SU-DHL-6 (cell line): Measurements from ENCODE around the gene ERP27.

Source experiments
- H2AFZ ChIP-seq: fragments of 200-600 bp; sonication (generic); 2 replicates; pipeline ENCODE4 v1.6.1; 2014; ENCODE audit warnings: low read depth, mild to moderate bottlenecking, moderate library complexity, mixed read lengths, antibody characterized with exemption, low read length; ENCODE audit not compliant: severe bottlenecking
- H3F3A ChIP-seq: fragments of 200-600 bp; shearing (Covaris generic); 2 replicates; pipeline ENCODE4 v1.6.0; 2016; ENCODE audit warnings: antibody characterized with exemption, mild to moderate bottlenecking; ENCODE audit not compliant: insufficient read depth
- H3K27ac ChIP-seq: fragments of 200-600 bp; sonication (generic); 2 replicates; pipeline ENCODE4 v1.5.1; 2016; ENCODE audit warnings: low read depth, mild to moderate bottlenecking, low read length, moderate library complexity, mixed read lengths
- H3K27me3 ChIP-seq: fragments of 200-600 bp; sonication (generic), shearing (Covaris generic); 2 replicates; pipeline ENCODE4 v1.6.0; 2014; ENCODE audit warnings: mild to moderate bottlenecking, low read length
- H3K36me3 ChIP-seq: fragments of 200-600 bp; sonication (generic); 2 replicates; pipeline ENCODE4 v1.6.1; 2014; ENCODE audit warnings: mild to moderate bottlenecking, low read length, mixed read lengths
- H3K4me2 ChIP-seq: fragments of 300-600, 200-600 bp; shearing (Covaris generic), sonication (generic); 2 replicates; pipeline ENCODE4 v1.6.0; 2014; ENCODE audit warnings: low read length, low read depth, mild to moderate bottlenecking; ENCODE audit not compliant: poor library complexity, severe bottlenecking
- H3K4me3 ChIP-seq: fragments of 200-600 bp; sonication (generic); 2 replicates; pipeline ENCODE4 v1.5.1; 2014; ENCODE audit warnings: antibody characterized with exemption, low read length, mild to moderate bottlenecking, mixed read lengths; ENCODE audit not compliant: insufficient read depth, poor library complexity, severe bottlenecking
- H3K79me2 ChIP-seq: fragments of 200-600 bp; sonication (generic); 2 replicates; pipeline ENCODE4 v1.6.1; 2014; ENCODE audit warnings: mild to moderate bottlenecking, low read length, moderate library complexity; ENCODE audit not compliant: insufficient read depth
- H3K9ac ChIP-seq: fragments of 200-600 bp; sonication (generic); 2 replicates; pipeline ENCODE4 v1.7.0; 2014; ENCODE audit warnings: mild to moderate bottlenecking, low read length
- H3K9me2 ChIP-seq: fragments of 200-600 bp; sonication (generic); replicated peaks from 2 replicates; pipeline ENCODE4 v1.6.1; 2014; ENCODE audit warnings: low read length; ENCODE audit not compliant: insufficient read depth
- H3K9me3 ChIP-seq: fragments of 200-600 bp; sonication (generic); 2 replicates; pipeline ENCODE4 v1.6.1; 2014; ENCODE audit warnings: low read length, mixed read lengths; ENCODE audit not compliant: insufficient read depth
- H4K20me1 ChIP-seq: fragments of 200-600 bp; sonication (generic); 2 replicates; pipeline ENCODE4 v1.6.1; 2014; ENCODE audit warnings: low read depth, mild to moderate bottlenecking, antibody characterized with exemption, low read length, moderate library complexity, mixed read lengths
- EZH2phosphoT487 ChIP-seq: fragments of 200-600 bp; sonication (generic), shearing (Covaris generic); conservative IDR thresholded peaks from 2 replicates; pipeline ENCODE4 v1.6.1; 2018; ENCODE audit warnings: mild to moderate bottlenecking, antibody characterized with exemption, low read length, moderate library complexity, mixed read lengths
- TF ChIP-seq, protein P1 (sequence below): fragments of 200-600 bp; sonication (generic); IDR thresholded peaks from one replicate; pipeline ENCODE4 v1.5.1; 2017; ENCODE audit warnings: antibody characterized with exemption, mild to moderate bottlenecking, low read length, moderate library complexity; ENCODE audit not compliant: insufficient read depth, poor library complexity, severe bottlenecking

Gene ERP27

DNA sequence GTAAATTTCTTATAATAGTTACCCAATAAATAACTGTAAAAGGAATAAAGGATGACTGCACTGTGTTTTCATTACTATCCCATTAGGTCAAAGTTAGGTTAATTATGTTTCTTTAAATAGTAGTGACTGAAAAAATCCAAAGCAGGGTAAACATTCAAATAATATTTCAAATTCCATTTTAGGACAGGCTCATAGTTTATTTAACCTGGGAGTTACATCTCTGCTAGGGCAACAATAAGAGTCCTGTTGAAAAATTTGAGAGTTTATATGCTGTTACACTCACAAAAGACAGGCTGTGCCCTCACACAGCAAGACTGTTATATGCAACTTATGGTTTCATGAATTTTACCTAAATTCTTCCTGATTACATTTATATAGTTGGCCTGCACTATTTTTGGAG, 8.0 kb downstream of the ERP27 start:
- Histone ChIP-seq H3K9me3 (no peaks in the 10 kb centered on the region), H3K36me3 (no peaks in the 10 kb centered on the region), H3K4me3 (no peak overlapping the region), H3K79me2 (no peaks in the 10 kb centered on the region), H3K9me2 (no peaks in the 10 kb centered on the region), H3K4me2 (no peak overlapping the region), H4K20me1 (no peaks in the 10 kb centered on the region), H2AFZ (no peak overlapping the region), H3F3A (no peaks in the 10 kb centered on the region), H3K9ac (no peak overlapping the region), H3K27ac (no peak overlapping the region), H3K27me3 (no peaks in the 10 kb centered on the region)
- no peak for TF ChIP-seq EZH2phosphoT487
- TF ChIP-seq, protein P1, sequence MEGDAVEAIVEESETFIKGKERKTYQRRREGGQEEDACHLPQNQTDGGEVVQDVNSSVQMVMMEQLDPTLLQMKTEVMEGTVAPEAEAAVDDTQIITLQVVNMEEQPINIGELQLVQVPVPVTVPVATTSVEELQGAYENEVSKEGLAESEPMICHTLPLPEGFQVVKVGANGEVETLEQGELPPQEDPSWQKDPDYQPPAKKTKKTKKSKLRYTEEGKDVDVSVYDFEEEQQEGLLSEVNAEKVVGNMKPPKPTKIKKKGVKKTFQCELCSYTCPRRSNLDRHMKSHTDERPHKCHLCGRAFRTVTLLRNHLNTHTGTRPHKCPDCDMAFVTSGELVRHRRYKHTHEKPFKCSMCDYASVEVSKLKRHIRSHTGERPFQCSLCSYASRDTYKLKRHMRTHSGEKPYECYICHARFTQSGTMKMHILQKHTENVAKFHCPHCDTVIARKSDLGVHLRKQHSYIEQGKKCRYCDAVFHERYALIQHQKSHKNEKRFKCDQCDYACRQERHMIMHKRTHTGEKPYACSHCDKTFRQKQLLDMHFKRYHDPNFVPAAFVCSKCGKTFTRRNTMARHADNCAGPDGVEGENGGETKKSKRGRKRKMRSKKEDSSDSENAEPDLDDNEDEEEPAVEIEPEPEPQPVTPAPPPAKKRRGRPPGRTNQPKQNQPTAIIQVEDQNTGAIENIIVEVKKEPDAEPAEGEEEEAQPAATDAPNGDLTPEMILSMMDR: no peak

DNA sequence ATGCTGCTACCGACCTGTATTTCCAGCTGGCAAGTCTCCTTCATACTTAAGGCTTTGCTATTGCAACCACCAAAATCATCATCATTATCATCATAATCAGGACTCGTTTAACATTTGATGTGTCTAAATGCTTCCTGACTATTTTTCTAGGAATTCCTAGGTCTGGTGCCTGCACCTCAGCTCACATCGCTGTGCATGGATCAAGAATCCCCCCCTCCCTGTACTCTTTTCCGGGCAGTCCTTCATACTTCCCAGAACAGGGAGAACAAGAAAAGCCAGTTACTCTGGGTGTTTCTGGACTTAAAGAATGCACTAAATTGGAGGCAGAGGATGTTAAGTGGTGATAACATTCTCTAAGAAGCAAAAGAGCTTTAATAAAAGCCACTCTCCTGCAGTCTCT, 9.4 kb downstream of the ERP27 start:
- H3K4me2 ChIP-seq: no peak overlapping the region
- H4K20me1 ChIP-seq: no peaks in the 10 kb centered on the region
- H3F3A ChIP-seq: no peaks in the 10 kb centered on the region
- H3K9ac ChIP-seq: no peak overlapping the region
- H2AFZ ChIP-seq: no peak overlapping the region
- no peak overlapping the region for H3K4me3 ChIP-seq
- no peaks in the 10 kb centered on the region for H3K36me3 ChIP-seq
- H3K79me2 ChIP-seq: no peaks in the 10 kb centered on the region
- no peaks in the 10 kb centered on the region for H3K9me3 ChIP-seq
- H3K27me3 ChIP-seq: no peaks in the 10 kb centered on the region
- no peak overlapping the region for H3K27ac ChIP-seq
- TF ChIP-seq, protein P1: no peak
- TF ChIP-seq EZH2phosphoT487: no peak
- no peaks in the 10 kb centered on the region for H3K9me2 ChIP-seq

DNA sequence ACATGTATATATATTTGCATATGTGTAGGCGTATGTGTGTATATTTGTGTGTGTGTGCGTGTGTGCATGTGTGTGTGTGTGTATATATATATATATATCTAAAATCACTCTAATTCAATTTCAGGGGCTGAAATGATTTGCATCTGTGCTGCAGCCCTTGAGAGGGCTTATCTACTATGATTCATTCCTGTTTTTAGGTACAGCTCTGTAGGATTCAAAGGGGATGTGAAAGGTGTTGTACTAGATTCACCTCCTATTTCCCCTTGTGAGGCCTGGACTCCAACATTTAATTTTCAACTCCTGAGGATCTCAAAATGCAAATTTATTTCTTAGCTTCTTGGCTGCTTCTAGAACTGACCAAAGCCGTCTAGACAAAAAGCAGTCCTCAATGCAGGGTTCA, 11.1 kb downstream of the ERP27 start:
- Histone ChIP-seq H3K36me3 (no peaks in the 10 kb centered on the region), H3K4me2 (no peak overlapping the region), H3K9ac (no peak overlapping the region), H3K79me2 (no peaks in the 10 kb centered on the region), H3K27ac (no peak overlapping the region), H3F3A (no peaks in the 10 kb centered on the region), H3K27me3 (no peaks in the 10 kb centered on the region), H2AFZ (no peak overlapping the region), H3K9me3 (no peaks in the 10 kb centered on the region), H3K9me2 (no peaks in the 10 kb centered on the region), H4K20me1 (no peaks in the 10 kb centered on the region), H3K4me3 (no peak overlapping the region)
- TF ChIP-seq, protein P1: no peak
- TF ChIP-seq EZH2phosphoT487: no peak
